Hepatocyte (in vitro differentiated cells): ENCODE measurements around the gene RNASE11. TPM values are rescaled to one million over a fixed set of nuclear protein-coding genes. Genes with fewer than 3 reads are reported as not detected.

Experiments
- DNase-seq: peaks from one replicate; pipeline ENCODE4 v3.0.0-alpha.2; 2016; ENCODE audit warnings: low spot score
- H2AFZ ChIP-seq: fragments of 200-600 bp; sonication (generic); 2 replicates; pipeline ENCODE4 v1.6.0; 2016; ENCODE audit warnings: antibody characterized with exemption, mild to moderate bottlenecking
- H3K27ac ChIP-seq: fragments of 200-600 bp; sonication (generic); 2 replicates; pipeline ENCODE4 v1.5.1; 2016; ENCODE audit warnings: mild to moderate bottlenecking
- H3K27me3 ChIP-seq: fragments of 200-600 bp; sonication (generic); 2 replicates; pipeline ENCODE4 v1.6.1; 2016
- H3K36me3 ChIP-seq: fragments of 200-600 bp; sonication (generic); replicated peaks from 2 replicates; pipeline ENCODE4 v1.5.1; 2016; ENCODE audit warnings: low read depth; ENCODE audit not compliant: insufficient read depth
- H3K4me1 ChIP-seq: fragments of 200-600 bp; sonication (generic); 2 replicates; pipeline ENCODE4 v1.5.1; 2016; ENCODE audit warnings: mild to moderate bottlenecking, moderate library complexity; ENCODE audit not compliant: insufficient read depth
- H3K4me2 ChIP-seq: fragments of 200-600 bp; sonication (generic); 2 replicates; pipeline ENCODE4 v1.6.0; 2016
- H3K4me3 ChIP-seq: fragments of 200-600 bp; sonication (generic); 2 replicates; pipeline ENCODE4 v1.5.1; 2016; ENCODE audit warnings: mild to moderate bottlenecking
- H3K79me2 ChIP-seq: fragments of 200-600 bp; sonication (generic); 2 replicates; pipeline ENCODE4 v1.6.0; 2017; ENCODE audit warnings: mild to moderate bottlenecking
- H3K9me2 ChIP-seq: fragments of 200-600 bp; sonication (generic); replicated peaks from 2 replicates; pipeline ENCODE4 v1.6.0; 2017; ENCODE audit warnings: mild to moderate bottlenecking; ENCODE audit not compliant: insufficient read depth
- H3K9me3 ChIP-seq: fragments of 200-600 bp; sonication (generic); 2 replicates; pipeline ENCODE4 v1.5.1; 2016; ENCODE audit warnings: low read depth, mild to moderate bottlenecking
- H4K20me1 ChIP-seq: fragments of 200-600 bp; sonication (generic); 2 replicates; pipeline ENCODE4 v1.6.0; 2016; ENCODE audit warnings: mild to moderate bottlenecking; ENCODE audit not compliant: insufficient read depth, poor library complexity, severe bottlenecking
- EZH2 ChIP-seq: fragments of 200-600 bp; sonication (generic); IDR thresholded peaks from 2 replicates; pipeline ENCODE4 v1.6.1; 2016; ENCODE audit warnings: antibody characterized with exemption, mild to moderate bottlenecking, borderline replicate concordance
- EZH2phosphoT487 ChIP-seq: fragments of 200-600 bp; sonication (generic); IDR thresholded peaks from one replicate; pipeline ENCODE4 v1.6.1; 2018; ENCODE audit warnings: antibody characterized with exemption, mild to moderate bottlenecking, low read depth, moderate library complexity; ENCODE audit not compliant: unreplicated experiment, severe bottlenecking
- WGBS: methylation state at CpG from one replicate; pipeline ENCODE4 v1.1.6; 2016; ENCODE audit warnings: low lambda C conversion rate; ENCODE audit errors: missing lambda C conversion rate; 5-methylcytosine and 5-hydroxymethylcytosine counted together
- polyA plus RNA-seq: library from polyadenylated mRNA; unstranded; fragments of >200 nt; fragmentation: Nextera tagmentation; extraction: Ambion mirVana; gene quantifications from 2 replicates; pipeline ENCODE4 v1.2.1, GENCODE V29; 2016
- total RNA-seq: library from RNA; depleted of rRNA; stranded (reverse); fragments of >200 nt; gene quantifications from 2 replicates; pipeline ENCODE4 v1.2.3, GENCODE V29; 2014
- TF ChIP-seq, protein P1 (sequence below): fragments of 200-600 bp; sonication (generic); IDR thresholded peaks from 2 replicates; pipeline ENCODE4 v1.5.1; 2016; ENCODE audit warnings: antibody characterized with exemption, mild to moderate bottlenecking; ENCODE audit not compliant: poor library complexity

The RNASE11 gene
- total and polyA plus RNA-seq, 2 experiments from 2014 or later, result not detected

DNA sequence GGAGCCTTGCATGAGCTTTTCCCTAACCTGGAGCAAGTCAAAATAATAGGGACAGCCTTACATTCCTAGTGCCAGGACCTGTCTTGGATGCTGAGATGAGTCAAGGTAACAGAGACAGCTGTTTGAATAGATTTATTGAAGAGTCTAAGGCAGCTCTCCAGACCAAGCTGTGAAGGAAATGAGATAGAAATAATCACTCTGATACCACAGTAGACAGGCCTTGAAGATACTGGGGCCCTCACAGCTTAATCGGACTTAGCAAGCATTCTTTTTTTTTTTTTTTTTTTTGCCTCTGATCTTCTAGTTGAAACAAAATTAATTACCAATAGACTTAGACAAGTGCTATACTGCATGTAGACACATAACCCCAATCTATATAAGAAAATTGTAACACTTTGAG is 23.8 kb downstream of the RNASE11 start:
- H3K27me3 ChIP-seq, result no peaks in the 10 kb centered on the region
- H3K9me3 ChIP-seq, result no peaks in the 10 kb centered on the region
- no peaks in the 10 kb centered on the region for H4K20me1 ChIP-seq
- no peak overlapping the region for H2AFZ ChIP-seq
- H3K36me3 ChIP-seq, result no peaks in the 10 kb centered on the region
- H3K27ac ChIP-seq, result no peak overlapping the region
- TF ChIP-seq EZH2 (no peak), EZH2phosphoT487 (no peak)
- TF ChIP-seq, protein P1, sequence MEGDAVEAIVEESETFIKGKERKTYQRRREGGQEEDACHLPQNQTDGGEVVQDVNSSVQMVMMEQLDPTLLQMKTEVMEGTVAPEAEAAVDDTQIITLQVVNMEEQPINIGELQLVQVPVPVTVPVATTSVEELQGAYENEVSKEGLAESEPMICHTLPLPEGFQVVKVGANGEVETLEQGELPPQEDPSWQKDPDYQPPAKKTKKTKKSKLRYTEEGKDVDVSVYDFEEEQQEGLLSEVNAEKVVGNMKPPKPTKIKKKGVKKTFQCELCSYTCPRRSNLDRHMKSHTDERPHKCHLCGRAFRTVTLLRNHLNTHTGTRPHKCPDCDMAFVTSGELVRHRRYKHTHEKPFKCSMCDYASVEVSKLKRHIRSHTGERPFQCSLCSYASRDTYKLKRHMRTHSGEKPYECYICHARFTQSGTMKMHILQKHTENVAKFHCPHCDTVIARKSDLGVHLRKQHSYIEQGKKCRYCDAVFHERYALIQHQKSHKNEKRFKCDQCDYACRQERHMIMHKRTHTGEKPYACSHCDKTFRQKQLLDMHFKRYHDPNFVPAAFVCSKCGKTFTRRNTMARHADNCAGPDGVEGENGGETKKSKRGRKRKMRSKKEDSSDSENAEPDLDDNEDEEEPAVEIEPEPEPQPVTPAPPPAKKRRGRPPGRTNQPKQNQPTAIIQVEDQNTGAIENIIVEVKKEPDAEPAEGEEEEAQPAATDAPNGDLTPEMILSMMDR, result no peak
- H3K4me2 ChIP-seq, result no peak overlapping the region
- no peaks in the 10 kb centered on the region for H3K4me1 ChIP-seq
- no peak for DNase-seq
- no peaks in the 10 kb centered on the region for H3K79me2 ChIP-seq
- H3K9me2 ChIP-seq, result no peaks in the 10 kb centered on the region
- no peak overlapping the region for H3K4me3 ChIP-seq
- 78% methylated on average over 1 of the region's 1 CpG for WGBS

DNA sequence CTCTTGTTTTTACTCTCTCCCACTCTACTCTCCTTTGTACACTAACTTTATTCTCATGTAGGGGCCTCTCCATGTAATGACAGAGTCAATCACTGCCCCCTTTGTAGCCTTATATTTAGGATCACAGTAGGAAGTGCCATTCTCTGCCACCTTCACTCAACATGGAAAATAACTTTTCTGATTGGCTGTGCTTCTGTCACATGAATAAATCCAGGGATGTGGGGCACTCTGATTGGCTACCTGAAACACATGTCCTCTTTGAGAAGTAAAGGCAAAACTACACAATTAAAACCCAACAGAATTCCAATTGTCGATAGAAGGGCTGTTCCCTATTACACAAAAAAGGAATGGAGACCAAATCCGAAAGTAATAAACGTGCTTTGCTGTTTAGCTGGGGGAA is 26.8 kb downstream of the RNASE11 start, which contains the start of gene RNASE9:
Gene RNASE9 (minus strand): TSS at position 87 of the 400 bp plus-strand sequence.
- no peaks in the 10 kb centered on the region for H4K20me1 ChIP-seq
- DNase-seq, result no peak
- no peaks in the 10 kb centered on the region for H3K79me2 ChIP-seq
- no peak within 1 kb of the TSS for H3K27ac ChIP-seq
- no peaks in the 10 kb centered on the region for H3K9me2 ChIP-seq
- no peak within 1 kb of the TSS for H2AFZ ChIP-seq
- H3K36me3 ChIP-seq, result no peaks in the 10 kb centered on the region
- 94% methylated on average over 3 of the region's 3 CpGs for WGBS
- H3K4me1 ChIP-seq, result no peaks in the 10 kb centered on the region
- TF ChIP-seq EZH2, result no peak
- no peak for TF ChIP-seq EZH2phosphoT487
- TF ChIP-seq, protein P1, result no peak
- no peaks in the 10 kb centered on the region for H3K9me3 ChIP-seq
- H3K4me2 ChIP-seq, result no peak within 1 kb of the TSS
- no peaks in the 10 kb centered on the region for H3K27me3 ChIP-seq
- no peak within 1 kb of the TSS for H3K4me3 ChIP-seq

DNA sequence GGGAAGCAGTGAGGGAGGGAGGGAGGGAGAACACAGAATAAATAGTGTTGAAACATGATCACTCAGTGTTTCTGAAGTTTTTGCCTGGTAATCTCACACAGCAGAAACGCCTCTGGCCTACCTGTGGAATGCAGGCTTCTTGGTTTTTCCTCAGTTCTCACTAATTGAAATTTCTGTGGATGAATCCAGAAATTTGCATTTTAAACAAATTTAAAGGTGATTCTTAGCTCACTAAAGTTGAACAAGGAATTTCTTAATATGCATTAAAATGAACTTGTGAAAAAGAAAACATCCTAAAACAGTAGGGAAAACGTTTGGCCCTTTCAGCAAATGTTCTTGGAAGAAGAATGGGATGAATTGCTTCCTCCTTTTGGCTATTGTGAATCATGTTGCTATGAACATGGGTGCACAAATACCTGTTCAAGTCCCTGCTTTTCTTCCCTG is 28.3 kb downstream of the RNASE11 start:
- H3K27me3 ChIP-seq, result no peaks in the 10 kb centered on the region
- no peak overlapping the region for H3K4me3 ChIP-seq
- no peaks in the 10 kb centered on the region for H3K36me3 ChIP-seq
- H3K9me2 ChIP-seq, result no peaks in the 10 kb centered on the region
- H2AFZ ChIP-seq, result no peak overlapping the region
- H3K79me2 ChIP-seq, result no peaks in the 10 kb centered on the region
- no peaks in the 10 kb centered on the region for H3K4me1 ChIP-seq
- H3K27ac ChIP-seq, result no peak overlapping the region
- H3K9me3 ChIP-seq, result no peaks in the 10 kb centered on the region
- no peak for DNase-seq
- no peak overlapping the region for H3K4me2 ChIP-seq
- WGBS, result 31% methylated on average over 2 of the region's 2 CpGs
- no peaks in the 10 kb centered on the region for H4K20me1 ChIP-seq
- no peak for TF ChIP-seq EZH2phosphoT487
- TF ChIP-seq, protein P1, result no peak

DNA sequence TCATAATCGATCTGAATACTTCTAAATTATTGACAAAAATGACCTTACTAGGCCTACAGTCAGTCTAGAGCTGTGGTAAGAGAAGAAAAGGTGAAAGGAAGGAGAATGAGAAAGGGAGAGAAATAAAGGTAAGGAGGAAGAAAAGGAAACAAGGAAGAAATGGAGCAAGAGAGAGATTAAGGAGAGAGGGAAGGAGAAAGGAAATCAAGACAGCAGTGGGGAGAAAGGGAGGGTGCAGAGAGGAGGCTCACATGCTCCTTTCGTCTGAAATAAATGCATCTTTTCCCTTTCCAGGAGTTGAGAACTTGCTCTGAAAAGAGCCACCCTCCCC is 30.6 kb downstream of the RNASE11 start:
- no peak for DNase-seq
- H3K36me3 ChIP-seq, result no peaks in the 10 kb centered on the region
- no peak overlapping the region for H2AFZ ChIP-seq
- H3K4me1 ChIP-seq, result no peaks in the 10 kb centered on the region
- no peaks in the 10 kb centered on the region for H3K27me3 ChIP-seq
- H3K9me3 ChIP-seq, result no peaks in the 10 kb centered on the region
- no peaks in the 10 kb centered on the region for H4K20me1 ChIP-seq
- H3K79me2 ChIP-seq, result no peaks in the 10 kb centered on the region
- H3K4me2 ChIP-seq, result no peak overlapping the region
- H3K9me2 ChIP-seq, result no peaks in the 10 kb centered on the region
- no peak for TF ChIP-seq EZH2
- TF ChIP-seq EZH2phosphoT487, result no peak
- TF ChIP-seq, protein P1, result no peak
- no peak overlapping the region for H3K27ac ChIP-seq
- H3K4me3 ChIP-seq, result no peak overlapping the region
- WGBS, result 63% methylated on average over 2 of the region's 2 CpGs
